Measurements from ENCODE around the gene STK11. TPM values are rescaled to one million over a fixed set of nuclear protein-coding genes. Genes with fewer than 3 reads are reported as not detected.
"Not testable (repeated sequence)": the region's sequence is repeated elsewhere in the genome, so short reads cannot be mapped to it uniquely, and the experiment has no call there.

The STK11 gene
- total and polyA plus RNA-seq, 2 donors: 42.5 to 60.2 TPM

DNA sequence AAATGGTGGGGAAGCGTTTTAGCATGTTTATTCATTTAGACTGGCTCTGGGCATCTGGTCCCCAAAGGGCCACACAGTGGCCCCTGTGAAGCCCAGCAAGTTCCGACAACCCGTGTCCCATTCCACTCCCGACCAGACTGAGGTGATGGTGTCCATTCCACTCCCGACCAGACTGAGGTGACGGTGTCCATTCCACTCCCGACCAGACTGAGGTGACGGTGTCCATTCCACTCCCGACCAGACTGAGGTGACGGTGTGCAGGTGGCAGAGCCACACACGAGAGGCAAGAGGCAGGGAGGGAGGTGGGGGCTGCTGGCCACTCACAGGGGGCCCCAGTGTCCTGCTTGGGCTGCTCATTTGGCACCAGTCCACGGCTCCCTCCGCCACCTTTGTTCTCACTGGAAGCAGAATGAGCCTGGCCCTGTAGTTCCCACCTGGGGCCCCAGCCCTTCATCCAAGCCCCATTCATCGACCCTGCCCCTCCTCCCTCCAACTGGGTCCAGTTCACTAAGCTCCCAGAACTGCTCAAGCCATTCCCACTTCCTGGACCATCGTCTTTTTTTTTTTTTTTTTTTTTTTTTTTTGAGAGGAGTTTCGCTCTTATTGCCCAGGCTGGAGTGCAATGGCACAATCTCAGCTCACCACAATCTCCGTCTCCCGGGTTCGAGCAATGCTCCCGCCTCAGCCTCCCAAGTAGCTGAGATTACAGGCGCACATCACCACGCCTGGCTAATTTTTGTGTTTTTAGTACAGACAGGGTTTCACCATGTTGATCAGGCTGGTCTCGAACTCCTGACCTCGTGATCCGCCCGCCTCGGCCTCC, 40.9 kb downstream of the STK11 start:
- Histone ChIP-seq H3K36me3 (ENCODE audit: control insufficient read depth in 2 of 2, insufficient read depth in 2 of 2, low read length in 1 of 2) (peaks cover 14 to 15% of the 10 kb centered on the region in 2 donors), H3K4me1 (ENCODE audit: control insufficient read depth in 2 of 2, insufficient read depth in 2 of 2, low read length in 2 of 2) (peaks cover 9 to 39% of the 10 kb centered on the region in 2 donors)
- not testable (repeated sequence) for H3K27ac ChIP-seq (ENCODE audit: low read depth in 1 of 2, low read length in 1 of 2); DNase-seq (ENCODE audit: low read depth in 6 of 9, low spot score in 9 of 9); H3K4me3 ChIP-seq (ENCODE audit: low read length in 2 of 2); H3K27me3 ChIP-seq (ENCODE audit: control insufficient read depth in 2 of 2, insufficient read depth in 1 of 2, low read length in 1 of 2); H3K9me3 ChIP-seq (ENCODE audit: control insufficient read depth in 2 of 2, insufficient read depth in 1 of 2, low read length in 1 of 2)
- 88% methylated on average over 27 of the region's 27 CpGs for WGBS

DNA sequence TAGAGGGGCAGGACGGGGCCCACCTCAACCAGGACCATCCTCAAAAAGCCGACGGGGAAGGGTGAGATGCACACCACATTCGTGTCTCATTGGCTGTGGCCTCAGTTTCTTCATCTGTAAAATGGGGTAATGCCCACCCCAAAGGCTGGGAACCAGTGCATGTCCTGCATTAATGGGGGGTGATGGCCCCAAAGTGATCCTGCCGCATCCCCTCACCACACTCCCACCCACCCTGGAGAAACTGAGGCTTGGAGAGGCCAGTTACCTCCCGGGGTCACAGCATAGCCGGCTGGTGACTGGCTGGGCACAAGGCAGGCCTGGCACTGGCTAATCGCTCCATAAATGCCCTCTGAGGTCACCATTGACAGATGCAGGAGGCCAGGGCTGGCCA, 42.2 kb downstream of the STK11 start:
- no peak for DNase-seq (ENCODE audit: low read depth in 6 of 9, low spot score in 9 of 9)
- H3K27me3 ChIP-seq (ENCODE audit: control insufficient read depth in 2 of 2, insufficient read depth in 1 of 2, low read length in 1 of 2): peaks cover 0 to 5% of the 10 kb centered on the region in 2 donors
- no peaks in the 10 kb centered on the region for H3K9me3 ChIP-seq (ENCODE audit: control insufficient read depth in 2 of 2, insufficient read depth in 1 of 2, low read length in 1 of 2)
- peak overlapping the region; percentile 71 to 86 for H3K27ac ChIP-seq (ENCODE audit: low read depth in 1 of 2, low read length in 1 of 2)
- H3K4me1 ChIP-seq (ENCODE audit: control insufficient read depth in 2 of 2, insufficient read depth in 2 of 2, low read length in 2 of 2): peaks cover 8 to 41% of the 10 kb centered on the region in 2 donors
- H3K4me3 ChIP-seq (ENCODE audit: low read length in 2 of 2): peak overlapping the region in 1 of 2 donors; percentile 99
- 85% methylated on average over 8 of the region's 8 CpGs for WGBS
- peaks cover 17 to 20% of the 10 kb centered on the region in 2 donors for H3K36me3 ChIP-seq (ENCODE audit: control insufficient read depth in 2 of 2, insufficient read depth in 2 of 2, low read length in 1 of 2)

DNA sequence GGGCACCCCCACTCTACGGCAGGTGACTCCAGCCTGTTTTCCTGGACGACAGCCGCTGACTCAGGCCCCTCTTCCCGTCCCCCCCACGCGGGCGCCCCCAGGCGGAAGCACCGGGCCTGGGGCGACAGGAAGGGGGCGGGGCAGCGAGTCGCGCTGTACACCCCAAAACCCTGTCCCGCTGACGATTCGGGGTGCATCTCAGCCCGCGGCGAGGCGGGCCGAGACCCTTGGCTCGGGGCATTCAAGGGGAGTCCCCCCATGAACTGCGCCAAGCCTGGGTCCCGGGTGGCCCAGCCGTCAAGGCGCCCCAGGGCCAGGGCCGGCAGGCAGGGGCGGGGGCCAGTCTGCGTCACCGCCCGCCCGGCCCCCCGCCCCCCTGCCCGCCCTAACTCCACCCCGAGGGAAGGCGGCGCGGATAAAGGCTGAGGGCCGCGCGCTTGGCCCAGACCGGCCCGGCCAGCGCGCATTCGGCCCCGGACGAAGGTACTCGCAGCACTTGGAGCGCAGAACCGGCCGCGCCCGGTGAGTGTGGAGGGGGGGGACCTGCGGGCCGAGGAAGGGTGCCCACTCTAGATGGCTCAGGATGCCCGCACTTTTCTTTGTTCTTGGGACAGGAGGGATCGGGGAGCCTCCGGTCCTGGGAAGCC, 42.7 kb downstream of the STK11 start, which contains the start of gene MIDN:
Gene MIDN, plus strand, starts transcription at position 445 of the 647 bp plus-strand sequence. CDS start 1,714 bp downstream, outside the sequence.
- Histone ChIP-seq H3K27me3 (ENCODE audit: control insufficient read depth in 2 of 2, insufficient read depth in 1 of 2, low read length in 1 of 2) (peaks cover 0 to 5% of the 10 kb centered on the region in 2 donors), H3K36me3 (ENCODE audit: control insufficient read depth in 2 of 2, insufficient read depth in 2 of 2, low read length in 1 of 2) (peaks cover 17 to 23% of the 10 kb centered on the region in 2 donors), H3K27ac (ENCODE audit: low read depth in 1 of 2, low read length in 1 of 2) (peak within 1 kb of the TSS; percentile 86 to 89), H3K9me3 (ENCODE audit: control insufficient read depth in 2 of 2, insufficient read depth in 1 of 2, low read length in 1 of 2) (no peaks in the 10 kb centered on the region), H3K4me1 (ENCODE audit: control insufficient read depth in 2 of 2, insufficient read depth in 2 of 2, low read length in 2 of 2) (peaks cover 10 to 46% of the 10 kb centered on the region in 2 donors), H3K4me3 (ENCODE audit: low read length in 2 of 2) (peak within 1 kb of the TSS; percentile 33 to 99)
- DNase-seq (ENCODE audit: low read depth in 6 of 9, low spot score in 9 of 9): peak in 2 of 9 donors; percentile 39 to 65
- 1% methylated on average over 60 of the region's 60 CpGs for WGBS

DNA sequence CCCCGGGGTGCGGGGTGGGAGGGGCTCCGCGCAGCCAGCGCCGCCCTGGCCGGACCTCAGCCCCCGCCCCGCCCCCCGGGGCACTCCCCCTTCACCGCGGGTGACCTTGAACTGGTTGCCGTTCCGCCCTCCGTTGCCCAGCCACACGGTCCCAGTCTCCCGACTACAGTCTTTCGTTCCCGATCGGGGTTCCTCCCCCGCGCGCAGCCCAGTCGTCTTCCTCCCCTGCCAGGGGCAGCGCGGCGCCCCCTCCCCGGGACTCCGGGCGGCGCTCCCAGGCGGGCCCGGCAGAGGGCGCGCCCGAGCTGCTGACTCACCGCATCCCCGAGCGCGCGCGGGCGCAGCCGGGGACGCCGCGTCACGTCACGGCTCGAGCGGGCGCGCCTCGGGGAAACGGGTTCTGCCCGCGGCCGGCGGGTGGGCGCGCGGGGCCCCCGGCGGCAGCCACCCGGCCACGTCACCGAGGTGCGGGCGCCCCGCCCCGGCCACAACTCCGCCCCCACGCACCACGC, 43.3 kb downstream of the STK11 start:
- H3K27ac ChIP-seq (ENCODE audit: low read depth in 1 of 2, low read length in 1 of 2): peak overlapping the region; percentile 64 to 84
- H3K4me1 ChIP-seq (ENCODE audit: control insufficient read depth in 2 of 2, insufficient read depth in 2 of 2, low read length in 2 of 2): peaks cover 16 to 48% of the 10 kb centered on the region in 2 donors
- no peaks in the 10 kb centered on the region for H3K9me3 ChIP-seq (ENCODE audit: control insufficient read depth in 2 of 2, insufficient read depth in 1 of 2, low read length in 1 of 2)
- peak overlapping the region; percentile 33 to 99 for H3K4me3 ChIP-seq (ENCODE audit: low read length in 2 of 2)
- H3K27me3 ChIP-seq (ENCODE audit: control insufficient read depth in 2 of 2, insufficient read depth in 1 of 2, low read length in 1 of 2): peaks cover 0 to 5% of the 10 kb centered on the region in 2 donors
- H3K36me3 ChIP-seq (ENCODE audit: control insufficient read depth in 2 of 2, insufficient read depth in 2 of 2, low read length in 1 of 2): peaks cover 20 to 24% of the 10 kb centered on the region in 2 donors
- WGBS: under 1% methylated on average over 74 of the region's 74 CpGs
- peak in 5 of 9 donors; percentile 65 to 87 (median 83) for DNase-seq (ENCODE audit: low read depth in 6 of 9, low spot score in 9 of 9)

DNA sequence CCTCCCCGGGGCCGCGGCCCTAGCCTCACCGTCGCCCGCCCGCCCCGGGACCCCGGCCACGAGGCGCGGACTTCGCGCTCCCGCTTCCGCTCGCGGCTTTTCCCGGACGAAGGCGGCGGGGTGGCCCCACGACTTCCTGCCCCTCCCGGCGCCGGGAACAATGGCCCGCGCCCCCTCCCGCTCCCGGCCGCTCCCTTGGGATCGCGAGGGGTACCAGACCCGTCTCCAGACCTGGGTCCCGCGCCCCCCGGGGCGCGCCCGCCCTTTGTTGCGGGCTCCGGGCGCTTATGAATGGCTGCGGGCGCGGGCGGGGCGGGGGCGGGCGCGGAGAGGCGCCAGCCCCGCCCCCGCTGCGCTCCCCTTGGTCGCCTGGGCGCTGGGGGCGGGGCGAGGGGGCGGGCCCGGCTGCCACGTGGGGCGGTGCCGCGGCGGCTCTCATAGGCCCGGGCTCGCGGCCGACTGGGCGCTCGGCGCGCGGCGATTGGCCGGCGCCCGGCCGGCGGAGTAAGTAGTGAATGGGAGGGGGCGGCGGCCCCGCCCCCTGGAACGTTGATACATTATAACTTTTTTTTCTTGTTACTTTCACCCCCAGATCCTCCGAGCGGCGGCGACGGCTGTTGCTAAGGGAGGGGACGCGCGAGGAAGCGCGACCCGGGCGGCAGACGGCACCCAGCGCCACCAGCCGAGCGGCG, 43.9 kb downstream of the STK11 start:
- H3K27ac ChIP-seq (ENCODE audit: low read depth in 1 of 2, low read length in 1 of 2): peak overlapping the region; percentile 94 to 97
- peaks cover 0 to under 1% of the 10 kb centered on the region in 2 donors for H3K9me3 ChIP-seq (ENCODE audit: control insufficient read depth in 2 of 2, insufficient read depth in 1 of 2, low read length in 1 of 2)
- H3K36me3 ChIP-seq (ENCODE audit: control insufficient read depth in 2 of 2, insufficient read depth in 2 of 2, low read length in 1 of 2): peaks cover 23 to 30% of the 10 kb centered on the region in 2 donors
- WGBS: under 1% methylated on average over 102 of the region's 102 CpGs
- peaks cover 18 to 43% of the 10 kb centered on the region in 2 donors for H3K4me1 ChIP-seq (ENCODE audit: control insufficient read depth in 2 of 2, insufficient read depth in 2 of 2, low read length in 2 of 2)
- peak in 8 of 9 donors; percentile 92 to 99 (median 98) for DNase-seq (ENCODE audit: low read depth in 6 of 9, low spot score in 9 of 9)
- H3K27me3 ChIP-seq (ENCODE audit: control insufficient read depth in 2 of 2, insufficient read depth in 1 of 2, low read length in 1 of 2): peaks cover 0 to 5% of the 10 kb centered on the region in 2 donors
- H3K4me3 ChIP-seq (ENCODE audit: low read length in 2 of 2): peak overlapping the region; percentile 89 to 99

DNA sequence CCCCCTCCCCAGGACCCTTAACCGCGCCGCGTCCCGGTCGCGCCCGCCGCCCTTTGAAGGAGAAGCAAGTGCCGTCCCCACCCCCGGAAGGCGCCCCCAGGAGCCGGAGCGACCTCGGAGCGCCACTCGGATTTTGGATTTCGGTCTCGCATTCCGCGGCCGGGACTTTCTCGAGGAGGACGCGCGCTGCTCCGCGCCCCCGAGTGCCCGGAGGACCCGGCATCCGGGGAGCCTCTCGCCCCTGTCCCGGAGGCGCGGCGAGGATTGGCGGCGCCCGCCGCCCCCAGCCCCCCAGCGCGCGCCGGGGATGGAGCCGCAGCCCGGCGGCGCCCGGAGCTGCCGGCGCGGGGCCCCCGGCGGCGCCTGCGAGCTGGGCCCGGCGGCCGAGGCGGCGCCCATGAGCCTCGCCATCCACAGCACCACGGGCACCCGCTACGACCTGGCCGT, 44.4 kb downstream of the STK11 start:
- no peak for DNase-seq (ENCODE audit: low read depth in 6 of 9, low spot score in 9 of 9)
- Histone ChIP-seq H3K36me3 (ENCODE audit: control insufficient read depth in 2 of 2, insufficient read depth in 2 of 2, low read length in 1 of 2) (peaks cover 24 to 30% of the 10 kb centered on the region in 2 donors), H3K27ac (ENCODE audit: low read depth in 1 of 2, low read length in 1 of 2) (peak overlapping the region; percentile 94 to 97), H3K9me3 (ENCODE audit: control insufficient read depth in 2 of 2, insufficient read depth in 1 of 2, low read length in 1 of 2) (peaks cover 0 to 6% of the 10 kb centered on the region in 2 donors), H3K4me3 (ENCODE audit: low read length in 2 of 2) (peak overlapping the region; percentile 89 to 99), H3K27me3 (ENCODE audit: control insufficient read depth in 2 of 2, insufficient read depth in 1 of 2, low read length in 1 of 2) (peaks cover 0 to 5% of the 10 kb centered on the region in 2 donors), H3K4me1 (ENCODE audit: control insufficient read depth in 2 of 2, insufficient read depth in 2 of 2, low read length in 2 of 2) (peaks cover 14 to 38% of the 10 kb centered on the region in 2 donors)
- under 1% methylated on average over 67 of the region's 67 CpGs for WGBS

DNA sequence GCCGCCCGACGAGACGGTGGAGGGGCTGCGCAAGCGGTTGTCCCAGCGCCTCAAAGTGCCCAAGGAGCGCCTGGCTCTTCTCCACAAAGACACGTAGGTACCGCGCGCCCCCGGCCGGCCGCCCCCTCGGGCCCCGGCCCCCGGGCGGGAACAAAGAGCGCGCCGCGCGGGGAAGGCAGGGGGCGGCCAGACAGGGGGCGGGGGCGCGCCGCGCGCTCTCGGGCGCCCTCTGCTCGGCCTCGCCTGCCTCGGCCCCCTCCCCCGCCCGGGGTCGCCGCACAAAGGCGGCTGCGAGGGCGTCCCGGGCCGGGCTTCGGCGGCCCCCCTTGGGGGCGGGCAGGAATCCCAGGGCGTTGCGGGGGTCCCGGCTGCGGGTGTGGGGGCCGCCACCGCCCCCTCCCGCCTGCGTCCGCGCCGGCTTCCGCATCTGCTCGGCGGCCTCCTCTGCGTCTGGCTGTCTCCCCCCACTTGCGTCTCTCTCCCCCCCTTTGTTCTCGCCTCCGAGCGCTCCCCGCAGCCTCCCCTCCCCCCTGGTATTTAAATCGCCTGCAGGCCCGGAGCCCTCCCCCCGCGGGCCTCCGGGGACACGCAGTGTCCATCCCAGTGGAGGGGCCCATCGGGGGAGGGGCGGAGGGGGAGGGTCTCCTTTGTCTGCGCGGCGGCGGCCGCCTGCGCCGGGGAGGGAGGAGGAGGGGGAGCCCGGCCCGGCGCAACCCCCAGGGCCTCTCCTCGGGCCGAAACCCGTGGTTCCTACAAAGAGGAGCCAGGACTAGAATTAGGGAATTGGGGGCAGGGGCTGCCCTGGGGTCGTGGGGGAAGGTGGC, 45.1 kb downstream of the STK11 start:
- WGBS: under 1% methylated on average over 90 of the region's 90 CpGs
- Histone ChIP-seq H3K9me3 (ENCODE audit: control insufficient read depth in 2 of 2, insufficient read depth in 1 of 2, low read length in 1 of 2) (peaks cover 0 to 7% of the 10 kb centered on the region in 2 donors), H3K27me3 (ENCODE audit: control insufficient read depth in 2 of 2, insufficient read depth in 1 of 2, low read length in 1 of 2) (peaks cover 0 to 5% of the 10 kb centered on the region in 2 donors), H3K4me3 (ENCODE audit: low read length in 2 of 2) (peak overlapping the region; percentile 89 to 99), H3K4me1 (ENCODE audit: control insufficient read depth in 2 of 2, insufficient read depth in 2 of 2, low read length in 2 of 2) (peaks cover 14 to 36% of the 10 kb centered on the region in 2 donors), H3K27ac (ENCODE audit: low read depth in 1 of 2, low read length in 1 of 2) (peak overlapping the region; percentile 92 to 97), H3K36me3 (ENCODE audit: control insufficient read depth in 2 of 2, insufficient read depth in 2 of 2, low read length in 1 of 2) (peaks cover 25 to 35% of the 10 kb centered on the region in 2 donors)
- peak in 4 of 9 donors; percentile 63 to 87 (median 76) for DNase-seq (ENCODE audit: low read depth in 6 of 9, low spot score in 9 of 9)

Data from thymus (tissue), 11 donors.